Stimulated activated naive CD4-positive, alpha-beta T cell treated with Interleukin-2 at 50 U/mL for 16 hours (primary cell): ENCODE results near the gene CLDN5.

Experiments
- DNase-seq: peaks from one replicate; lab custom pipeline; 2025; lab: John Stamatoyannopoulos, UW

The CLDN5 gene

DNA sequence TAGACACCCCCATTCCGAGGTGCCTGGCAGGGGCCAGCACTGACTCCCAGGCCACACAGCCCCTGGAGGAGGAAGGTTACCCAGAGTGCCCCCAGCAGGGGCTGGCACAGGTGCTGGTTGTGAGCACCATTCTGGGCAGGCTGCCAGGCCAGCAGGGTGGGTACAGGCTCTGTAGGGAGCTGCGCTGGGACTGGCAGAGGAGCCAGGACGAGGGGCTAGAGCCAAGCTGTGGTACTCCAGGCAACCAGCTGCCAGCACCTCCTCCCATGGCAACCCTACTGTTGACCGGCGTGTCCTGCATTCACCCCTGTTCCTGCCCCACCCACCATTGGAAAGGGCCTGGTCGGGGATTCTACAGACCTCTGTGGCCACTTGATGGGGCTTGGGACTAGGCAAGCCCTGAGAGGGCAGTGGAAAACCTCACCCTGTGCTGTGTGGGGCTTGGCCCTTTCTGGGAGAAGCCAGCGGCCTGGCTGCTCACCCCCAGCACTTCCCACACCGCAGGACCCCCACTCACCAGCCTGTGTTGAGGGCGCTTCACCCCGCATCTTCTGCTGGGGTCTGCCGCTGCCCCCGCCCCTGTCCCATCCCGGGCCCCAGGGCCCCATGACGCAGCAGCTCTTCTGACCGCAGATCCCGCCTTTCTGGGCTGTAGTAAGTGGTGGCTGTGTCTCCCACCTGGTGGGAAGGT, 1.9 kb downstream of the CLDN5 start:
- DNase-seq: no peak

DNA sequence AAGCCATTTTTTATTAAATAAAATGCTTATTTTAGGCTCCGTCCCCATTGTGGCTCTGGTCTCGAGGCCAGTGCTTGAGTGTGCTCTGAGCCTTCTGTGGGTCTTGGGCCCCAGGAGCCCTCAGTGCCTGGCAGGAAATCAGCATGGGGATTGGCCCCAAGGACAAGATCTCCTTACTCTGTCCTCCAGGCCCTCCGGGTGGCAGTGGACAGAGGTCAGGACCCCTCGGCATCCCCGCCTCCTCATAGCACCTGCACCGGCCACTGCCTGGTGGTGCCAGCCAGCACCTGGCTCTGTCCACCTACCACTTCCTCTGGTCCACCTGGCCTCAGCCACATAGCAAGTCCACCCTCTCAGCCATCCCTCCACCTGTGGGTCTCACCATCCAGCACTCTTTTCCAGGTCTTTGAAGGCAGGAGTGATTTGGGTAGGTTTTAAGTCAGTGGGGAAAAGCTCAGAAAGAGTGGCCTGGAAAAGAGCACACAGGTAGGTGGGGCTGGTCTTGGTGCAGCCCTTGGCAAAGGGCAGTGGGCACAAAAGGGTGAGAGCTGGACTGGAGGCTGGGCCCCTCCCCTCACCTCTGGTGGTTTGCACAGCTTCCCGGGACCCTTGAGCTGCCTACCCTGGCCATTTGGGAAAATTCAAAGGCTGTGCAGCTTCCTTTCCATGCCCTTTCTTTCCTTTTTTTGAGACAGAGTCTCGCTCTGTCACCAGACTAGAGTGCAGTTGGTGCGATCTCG, 3.5 kb downstream of the CLDN5 start:
- no peak for DNase-seq

DNA sequence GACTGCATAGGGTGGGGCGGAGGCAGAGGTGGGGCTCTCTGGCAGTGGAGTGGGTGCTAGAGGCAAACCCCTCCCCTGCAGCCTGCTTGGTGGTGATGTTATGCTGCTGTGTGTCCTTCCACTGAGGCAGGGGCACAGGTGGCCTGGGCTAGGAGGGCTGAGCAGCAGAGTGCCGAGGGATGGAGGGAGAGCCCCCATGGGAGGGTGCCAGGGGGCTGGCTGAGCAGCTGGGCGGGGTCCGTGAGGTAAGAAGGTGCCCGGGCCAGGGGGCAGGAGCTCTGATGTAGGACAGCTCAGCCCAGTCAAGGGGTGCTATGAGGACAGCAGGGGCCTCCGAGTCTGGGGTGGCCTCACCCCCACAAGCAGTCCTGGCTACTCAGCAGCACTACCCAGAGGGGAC, 4.2 kb downstream of the CLDN5 start:
- no peak for DNase-seq

DNA sequence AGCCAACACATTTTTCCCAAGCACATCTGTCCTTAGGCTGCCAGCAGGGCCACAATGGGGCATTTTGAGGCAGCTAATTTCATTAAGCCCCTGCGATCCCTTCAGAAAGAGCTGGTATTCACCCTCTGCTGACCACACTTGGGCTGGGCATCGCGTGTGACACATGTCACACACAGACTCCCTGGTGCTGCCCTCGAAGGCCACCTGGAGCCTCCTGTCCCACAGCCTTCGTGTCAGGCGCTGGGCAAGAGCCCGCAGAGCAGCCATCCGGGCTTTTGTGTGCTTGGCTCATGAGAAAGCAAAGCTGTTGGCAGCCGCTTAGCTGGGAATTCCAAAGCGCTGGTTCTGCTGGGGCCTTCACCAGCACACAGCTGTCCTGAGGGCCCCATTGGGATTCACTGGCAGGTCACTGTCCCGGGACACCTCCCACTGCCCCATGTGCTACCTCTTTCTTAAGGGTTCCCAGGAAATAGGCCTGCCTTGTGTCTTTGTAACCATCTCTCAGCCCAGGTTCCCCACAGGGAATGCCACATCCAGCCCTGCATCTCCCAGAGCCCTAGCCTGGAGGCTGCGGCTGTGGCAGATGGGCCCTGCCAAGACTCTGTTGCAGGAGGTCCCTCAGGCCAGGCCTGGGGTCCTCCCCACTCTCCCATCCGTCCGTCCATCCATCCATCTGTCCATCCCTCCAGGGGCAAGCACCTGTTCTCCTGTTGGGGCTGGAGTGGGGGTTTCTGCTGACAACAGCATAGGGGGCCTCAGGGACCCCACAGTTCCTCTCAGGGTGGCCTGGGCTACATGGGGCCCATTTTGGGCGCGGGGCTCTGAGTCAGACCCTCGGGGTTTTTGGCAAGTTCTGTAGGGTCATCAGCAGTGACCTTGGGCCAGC, 4.9 kb downstream of the CLDN5 start:
- no peak for DNase-seq

DNA sequence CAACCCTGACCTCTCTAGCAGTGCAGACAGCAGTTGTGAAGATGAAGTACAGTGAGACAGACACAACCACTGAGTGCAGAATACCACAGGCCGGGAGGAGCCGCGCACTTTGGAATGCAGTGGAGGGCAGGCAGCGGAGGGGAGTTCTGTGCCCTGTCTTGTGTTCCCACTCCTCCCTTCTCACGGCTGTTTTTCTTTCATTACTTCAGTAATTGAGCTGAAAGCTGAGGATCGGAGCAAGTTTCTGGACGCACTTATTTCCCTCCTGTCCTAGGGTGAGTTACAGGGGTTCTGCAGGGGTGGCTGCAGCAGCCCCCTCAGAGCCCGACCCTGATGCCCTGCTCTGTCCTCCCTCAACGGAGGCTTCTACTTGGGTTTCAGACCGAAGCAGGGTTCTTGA, 5.6 kb downstream of the CLDN5 start:
- DNase-seq: no peak

DNA sequence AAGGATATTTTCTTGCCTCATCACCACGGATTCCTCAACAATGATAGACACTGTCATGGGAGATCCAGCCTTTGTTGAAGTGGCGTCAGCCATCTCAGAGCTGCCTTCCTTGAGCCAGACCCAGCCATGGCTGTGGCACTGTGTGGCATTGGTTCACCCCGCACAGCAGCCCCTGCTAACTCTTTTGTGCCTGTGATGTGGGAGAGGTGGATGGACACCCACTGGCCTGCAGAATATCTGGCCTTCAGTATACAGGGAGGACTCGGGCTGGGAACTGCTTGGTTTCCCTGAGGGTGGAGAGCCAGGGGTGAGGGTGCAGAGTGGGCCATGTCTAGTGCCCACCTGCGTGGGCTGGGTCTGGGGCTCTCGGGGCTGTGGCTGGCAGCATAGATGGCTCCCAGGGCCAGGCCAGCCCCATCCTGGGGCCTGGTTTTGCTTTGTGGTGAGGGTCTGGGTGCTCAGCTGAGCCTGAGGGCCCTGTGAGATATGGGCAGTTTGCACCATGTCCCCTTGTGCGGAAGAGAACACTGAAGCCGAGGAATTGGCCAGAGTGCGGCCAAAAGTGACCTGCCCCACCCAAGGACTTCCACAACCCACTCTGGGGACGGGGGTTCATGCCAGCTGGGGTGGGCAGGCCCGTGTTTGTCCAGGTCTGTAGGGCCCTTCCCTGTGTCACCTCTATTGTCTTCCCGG, 6.1 kb downstream of the CLDN5 start:
- DNase-seq: no peak

DNA sequence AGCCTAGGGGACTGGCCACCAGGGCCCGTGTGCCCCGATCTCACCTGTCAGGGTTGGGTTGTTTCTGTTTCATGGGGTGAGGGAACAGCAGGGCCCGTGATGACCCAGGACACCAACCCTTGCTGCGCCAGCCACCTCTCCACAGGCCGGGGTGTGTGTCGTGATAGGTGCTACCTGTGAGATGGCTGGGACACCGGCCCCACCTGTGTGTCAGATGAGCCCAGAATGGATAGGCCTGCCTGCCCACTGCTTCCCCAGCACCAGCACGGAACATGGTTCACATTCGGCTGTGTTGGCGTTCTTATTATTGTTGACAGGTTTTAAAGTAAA, 7.1 kb downstream of the CLDN5 start:
- DNase-seq: no peak

DNA sequence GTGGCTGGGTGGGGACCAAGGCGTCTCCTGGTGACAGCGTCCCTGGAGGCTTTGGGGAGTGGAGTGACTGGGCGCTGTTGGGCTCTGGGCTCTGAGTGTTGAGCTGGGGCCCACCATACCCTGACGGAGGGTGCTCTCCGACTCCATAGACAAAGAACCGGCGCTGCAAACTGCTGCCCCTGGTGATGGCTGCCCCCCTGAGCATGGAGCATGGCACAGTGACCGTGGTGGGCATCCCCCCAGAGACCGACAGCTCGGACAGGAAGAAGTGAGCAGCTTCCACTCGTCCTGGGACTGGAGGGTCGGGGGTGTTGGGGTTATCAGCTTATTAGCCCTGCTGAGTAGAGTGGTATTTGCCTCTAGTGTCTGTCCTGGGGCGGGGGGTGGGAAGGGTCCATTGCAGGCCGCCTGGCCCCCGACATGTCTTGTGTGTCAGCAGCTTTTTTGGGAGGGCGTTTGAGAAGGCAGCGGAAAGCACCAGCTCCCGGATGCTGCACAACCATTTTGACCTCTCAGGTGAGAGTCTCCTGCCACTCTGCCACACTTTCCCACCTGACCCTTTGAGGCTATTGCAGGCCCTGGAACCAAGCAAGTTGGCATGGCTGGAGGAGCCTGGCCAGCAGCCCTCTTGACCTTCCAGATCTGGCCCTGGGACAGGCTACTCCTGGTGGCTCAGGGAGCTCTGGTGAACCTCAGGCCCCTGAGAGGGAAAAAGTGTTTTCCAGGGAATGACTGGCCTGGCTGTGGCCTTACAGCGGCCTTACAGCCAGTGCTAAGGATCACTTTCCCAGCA, 7.6 kb downstream of the CLDN5 start:
- no peak for DNase-seq

DNA sequence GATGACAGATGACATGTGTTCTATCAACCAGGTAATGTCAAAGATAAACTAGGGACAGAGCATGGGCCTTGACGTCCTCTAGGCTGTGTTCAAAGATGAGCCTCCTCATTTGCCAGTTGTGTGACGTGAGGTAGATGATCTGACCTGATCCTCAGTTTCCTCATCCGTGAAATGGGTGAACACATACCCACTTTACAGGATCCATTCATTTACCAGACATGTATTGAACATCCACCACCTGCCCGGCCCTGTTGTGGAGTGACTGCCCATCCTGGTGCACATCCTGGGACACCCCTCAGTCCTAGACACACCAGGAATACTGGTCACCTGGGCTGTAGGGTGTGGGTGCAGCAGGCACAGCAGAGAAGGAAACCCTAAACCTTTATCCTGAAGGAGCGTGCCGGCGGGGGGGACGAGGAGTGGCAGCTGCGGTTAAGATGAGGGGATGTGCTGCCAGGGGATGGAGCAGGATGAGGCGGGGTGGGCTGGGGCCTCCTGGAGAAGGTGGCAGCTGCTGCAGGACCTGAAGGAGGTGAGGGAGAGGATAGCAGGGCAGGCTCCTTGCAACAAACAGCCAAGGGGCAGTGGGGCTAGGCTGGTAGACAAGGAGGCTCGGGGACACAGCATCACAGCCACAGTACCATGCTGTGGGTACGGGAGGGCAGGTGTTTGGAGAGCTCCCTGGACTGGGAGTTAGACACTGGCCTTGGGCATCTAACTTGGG, 8.4 kb downstream of the CLDN5 start:
- no peak for DNase-seq

DNA sequence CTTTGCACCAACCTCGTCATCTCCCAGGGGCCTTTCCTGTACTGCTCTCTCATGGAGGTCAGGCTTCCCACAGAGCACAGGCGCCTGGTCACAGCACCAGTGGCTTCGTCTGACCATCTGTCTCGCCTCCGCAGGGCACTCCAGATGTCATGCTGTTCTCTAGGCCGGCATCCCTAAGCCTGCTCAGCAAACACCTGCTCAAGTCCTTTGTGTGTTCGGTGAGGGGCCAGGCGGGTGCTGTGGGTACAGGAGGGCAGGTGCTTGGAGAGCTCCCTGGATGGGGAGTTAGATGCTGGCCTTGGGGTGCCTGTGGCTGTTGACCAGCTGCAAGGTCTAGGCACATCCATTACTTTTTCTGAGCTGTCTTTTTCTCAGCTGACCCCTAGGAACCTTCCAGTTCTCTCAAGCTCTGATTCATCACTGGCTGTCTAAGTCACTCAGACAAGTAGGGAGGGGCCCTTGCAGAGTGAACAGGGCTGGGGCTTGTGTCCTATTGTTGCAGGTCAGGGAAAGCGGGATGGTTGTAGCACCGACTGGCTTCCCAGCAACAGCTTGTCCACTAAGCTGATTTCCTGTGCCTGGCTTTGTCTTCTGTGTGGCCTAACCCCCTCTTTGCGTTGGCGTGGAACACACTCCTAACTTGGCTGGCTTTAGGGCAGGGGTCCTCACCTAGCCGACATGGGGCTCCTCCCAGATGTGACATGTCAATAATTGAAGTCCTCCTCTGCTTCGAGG, 9.2 kb downstream of the CLDN5 start:
- DNase-seq: no peak

DNA sequence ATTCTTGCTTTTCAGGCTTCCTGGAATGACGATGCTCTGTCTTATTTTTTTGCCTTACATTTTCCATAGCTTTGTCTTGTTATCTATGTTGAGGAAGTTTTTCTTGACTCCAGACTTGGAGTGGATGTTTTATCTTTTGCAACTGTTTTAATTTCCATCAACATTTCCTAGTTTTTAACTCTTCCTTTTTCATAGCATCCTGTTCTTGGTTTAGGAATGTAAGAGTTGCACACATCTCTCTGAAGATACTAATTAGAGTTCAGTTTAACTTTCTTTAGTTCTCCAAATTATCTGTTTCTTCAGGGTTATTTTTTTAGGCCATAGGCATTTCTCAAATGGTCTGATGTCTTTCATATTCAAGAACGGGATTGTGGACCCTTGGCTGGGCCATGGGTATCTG, 10.4 kb downstream of the CLDN5 start:
- DNase-seq: no peak

DNA sequence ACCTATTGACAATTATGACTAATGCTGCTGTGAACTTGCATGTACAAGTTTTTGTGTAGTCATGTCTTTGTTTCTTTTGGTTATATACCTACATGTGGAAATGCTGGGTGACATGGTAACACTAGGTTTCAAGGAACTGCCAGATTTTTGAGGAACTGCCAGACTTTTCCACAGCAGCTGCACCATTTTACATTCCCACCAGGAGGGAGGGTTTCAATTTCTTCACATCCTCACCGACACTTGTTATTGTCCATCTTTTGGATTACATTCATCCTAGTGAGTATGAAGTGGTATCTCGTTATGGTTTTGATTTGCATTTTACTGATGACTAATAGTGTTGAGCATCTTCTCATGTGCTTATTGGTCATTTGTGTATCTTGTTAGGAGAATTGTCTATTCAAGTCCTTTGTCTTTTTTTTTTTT, 13.3 kb downstream of the CLDN5 start:
- DNase-seq: no peak

DNA sequence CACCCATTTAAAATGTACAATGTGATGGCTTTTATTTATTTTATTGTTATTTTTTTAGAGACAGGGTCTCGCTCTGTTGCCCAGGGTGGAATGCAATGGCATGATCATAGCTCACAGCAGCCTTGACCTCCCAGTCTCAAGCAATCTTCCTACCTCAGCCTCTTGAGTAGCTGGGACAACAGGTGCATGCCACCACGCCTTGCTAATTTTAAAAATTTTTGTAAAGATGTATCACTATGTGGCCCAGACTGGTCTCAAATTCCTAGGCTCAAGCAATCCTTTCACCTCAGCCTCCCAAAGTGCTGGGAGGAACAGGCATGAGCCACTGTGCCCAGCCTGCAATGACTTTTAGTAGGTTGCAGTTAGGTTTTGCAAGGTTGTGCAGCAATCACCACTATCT, 14.3 kb downstream of the CLDN5 start:
- DNase-seq: no peak

DNA sequence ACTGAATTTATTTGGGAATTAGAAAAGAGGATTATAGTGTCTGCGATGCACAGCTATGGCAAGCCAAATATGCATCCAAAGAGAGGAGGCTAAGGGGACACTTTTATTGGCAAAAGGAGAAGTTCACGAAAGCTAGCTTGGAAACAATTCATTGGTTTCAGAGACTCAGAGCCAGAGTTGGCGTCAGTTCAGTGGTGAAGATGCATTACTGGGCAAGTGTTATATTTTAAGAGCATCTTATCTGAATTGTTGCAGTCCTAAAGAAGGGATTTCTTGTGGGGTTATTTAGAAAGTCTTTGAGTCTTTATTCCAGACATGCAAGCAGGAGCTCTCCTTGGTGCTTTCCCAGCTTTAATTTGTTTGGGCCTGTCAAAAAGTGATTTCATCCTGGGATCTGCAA, 15.0 kb downstream of the CLDN5 start:
- DNase-seq: no peak

DNA sequence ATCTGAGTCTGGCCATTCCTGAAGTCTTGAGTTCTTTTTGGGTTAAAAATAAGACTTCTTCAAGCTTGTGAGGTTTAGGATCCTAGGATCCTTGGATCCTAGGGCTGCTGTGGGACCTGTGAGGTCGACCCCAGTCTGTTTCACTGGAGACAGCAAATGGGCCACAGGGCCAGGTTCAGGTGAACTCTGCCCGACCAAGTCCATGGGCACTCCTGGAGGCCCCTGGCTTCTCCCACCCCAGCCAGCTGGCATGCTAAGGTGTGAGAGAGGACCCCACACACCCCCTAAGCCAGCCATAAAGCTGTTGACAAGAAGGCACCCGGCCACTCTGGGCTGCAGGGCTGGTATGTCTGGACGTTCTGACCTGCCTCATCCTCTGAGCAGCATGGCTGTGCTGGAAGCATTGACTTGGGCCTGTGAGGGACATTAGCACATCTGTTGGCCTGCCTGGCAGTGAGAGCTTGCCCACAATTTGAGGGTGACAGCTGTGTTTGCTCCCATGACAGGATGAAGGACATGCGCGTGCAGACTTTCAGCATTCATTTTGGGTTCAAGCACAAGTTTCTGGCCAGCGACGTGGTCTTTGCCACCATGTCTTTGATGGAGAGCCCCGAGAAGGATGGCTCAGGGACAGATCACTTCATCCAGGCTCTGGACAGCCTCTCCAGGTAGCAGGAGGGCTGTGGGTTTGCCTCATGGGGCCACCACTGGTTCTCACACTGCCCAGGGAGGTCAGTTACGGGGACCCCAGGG, 16.0 kb downstream of the CLDN5 start:
- DNase-seq: no peak

DNA sequence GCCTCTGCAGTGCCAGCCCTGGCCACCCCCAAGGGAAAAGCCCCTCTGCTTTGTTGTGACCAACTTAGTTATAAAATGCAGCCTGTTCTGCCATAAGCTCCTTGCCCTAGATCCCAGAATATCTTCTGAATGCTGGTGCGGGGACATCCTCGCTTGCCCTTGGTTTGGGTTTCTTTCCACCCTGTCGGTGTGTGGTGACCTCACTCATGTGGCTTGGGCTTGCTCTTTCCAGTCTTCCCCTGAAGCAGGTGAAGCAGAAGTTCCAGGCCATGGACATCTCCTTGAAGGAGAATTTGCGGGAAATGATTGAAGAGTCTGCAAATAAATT, 16.7 kb downstream of the CLDN5 start:
- no peak for DNase-seq

DNA sequence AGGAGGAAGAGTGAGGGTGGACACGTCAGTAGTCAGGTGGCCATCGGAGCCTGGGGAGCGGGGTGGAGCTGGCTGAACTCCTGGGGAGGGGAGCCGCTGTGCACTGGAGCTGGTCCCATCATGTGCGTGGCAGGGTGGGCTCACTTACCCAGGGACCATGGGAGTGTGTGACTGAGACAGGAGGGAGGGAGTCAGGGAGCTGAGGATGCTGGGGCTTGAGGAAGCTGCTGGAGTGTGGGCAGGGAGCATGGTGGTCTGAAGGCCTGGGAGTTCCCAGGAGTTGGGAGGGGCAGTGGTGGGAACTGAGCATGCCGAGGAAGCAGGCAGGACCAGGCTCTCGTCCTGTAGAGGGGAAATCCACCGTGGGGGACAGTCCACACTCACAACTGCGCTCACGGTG, 18.0 kb downstream of the CLDN5 start:
- DNase-seq: no peak

DNA sequence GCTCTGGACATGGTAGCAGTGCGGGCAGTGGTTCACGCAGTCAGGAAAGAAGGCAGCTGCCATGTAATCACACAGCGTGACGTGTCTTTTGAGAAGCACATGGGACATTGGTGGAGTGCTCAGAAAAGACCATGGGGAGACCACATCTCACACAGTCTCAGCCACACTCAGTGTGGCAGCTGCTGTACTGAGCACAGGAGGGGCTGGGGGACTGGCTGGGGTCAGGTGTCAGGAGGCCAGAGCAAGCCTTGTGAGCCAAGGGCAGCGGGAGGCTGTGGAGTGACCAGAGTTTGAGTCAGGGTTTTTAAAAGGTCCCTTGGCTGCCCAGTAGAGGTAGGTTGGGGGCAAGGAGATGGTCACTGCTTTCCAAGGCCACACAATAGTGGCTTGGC, 18.5 kb downstream of the CLDN5 start:
- no peak for DNase-seq

DNA sequence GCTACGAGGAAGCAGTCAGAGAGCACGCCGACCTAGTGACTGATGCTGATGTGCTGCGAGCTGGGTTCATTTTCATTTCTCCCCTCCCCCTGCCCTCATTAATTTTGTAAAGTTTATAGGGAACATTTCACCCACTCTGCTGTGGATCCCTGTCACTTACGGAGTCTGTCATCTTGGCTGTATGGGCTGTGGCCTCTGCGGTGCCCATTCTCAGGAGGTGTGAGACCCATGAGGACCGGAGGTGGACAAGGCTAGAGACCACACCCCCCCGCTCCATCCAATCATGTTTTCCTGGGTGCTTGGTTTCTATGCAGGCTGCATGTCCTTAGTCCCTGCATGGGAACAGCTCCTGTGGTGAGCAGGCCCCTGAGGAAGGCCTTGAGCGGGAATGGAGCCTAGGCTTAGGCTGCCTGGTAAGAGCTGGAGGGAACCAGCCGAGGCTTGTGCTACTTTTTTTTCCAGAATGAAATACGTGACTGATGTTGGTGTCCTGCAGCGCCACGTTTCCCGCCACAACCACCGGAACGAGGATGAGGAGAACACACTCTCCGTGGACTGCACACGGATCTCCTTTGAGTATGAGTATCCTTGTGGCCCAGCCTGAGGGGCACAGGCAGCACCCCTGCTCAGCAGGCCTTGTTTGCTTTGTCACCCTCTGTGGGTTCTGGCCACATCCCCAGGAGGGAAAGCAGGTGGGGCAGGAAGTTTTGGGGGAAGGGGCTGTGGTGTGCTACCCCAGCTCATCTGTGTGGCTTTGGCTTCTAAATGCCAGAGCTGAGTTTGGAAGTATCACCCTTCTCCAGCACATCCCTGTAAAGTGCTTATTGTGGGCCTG, 19.1 kb downstream of the CLDN5 start:
- no peak for DNase-seq
